Endothelial cell of umbilical vein (primary cell): ENCODE results near the gene C8A.

ENCODE experiments used
- EZH2 ChIP-seq: IDR thresholded peaks from 2 replicates; pipeline ENCODE4 v1.6.1; 2012; ENCODE audit warnings: borderline replicate concordance, low read depth, mild to moderate bottlenecking, moderate library complexity, low read length, inconsistent platforms; ENCODE audit not compliant: severe bottlenecking
- POLR2A ChIP-seq: IDR thresholded peaks from 2 replicates; pipeline ENCODE4 v1.6.1; 2012; ENCODE audit warnings: low read depth, mild to moderate bottlenecking, control low read depth, low read length
- TF ChIP-seq, protein P1 (sequence below), 2 donors: IDR thresholded peaks; 1 replicate in 1 of 2; 2 replicates in 1 of 2; pipeline ENCODE4 v1.5.1; 2011; ENCODE audit warnings: low read length in 2 of 2, mild to moderate bottlenecking in 2 of 2, moderate library complexity in 2 of 2, control low read depth in 1 of 2, inconsistent platforms in 1 of 2, low read depth in 1 of 2; ENCODE audit not compliant: insufficient read depth in 1 of 2; ENCODE audit errors: extremely low read depth in 1 of 2

DNA sequence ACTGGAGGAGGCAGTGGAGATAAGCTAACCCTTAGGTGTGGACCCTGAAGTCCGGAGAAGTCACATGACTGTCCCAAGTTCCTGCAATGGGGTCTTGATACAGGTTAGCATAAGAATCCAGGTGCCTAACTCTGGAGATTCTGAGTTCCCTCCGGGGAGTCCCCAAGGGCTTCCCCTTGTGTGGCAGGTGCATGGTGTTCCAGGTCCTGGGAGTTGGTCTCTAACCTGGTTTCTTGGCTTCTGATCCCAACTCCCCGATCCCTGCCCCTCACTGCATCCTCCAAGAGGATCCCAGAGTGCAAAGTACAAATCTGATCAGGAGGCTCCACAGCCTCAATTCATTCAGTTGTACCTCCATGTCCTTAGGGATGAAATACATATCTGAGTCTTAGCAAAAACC is 9.3 kb upstream of the C8A start:
- TF ChIP-seq, protein P1, sequence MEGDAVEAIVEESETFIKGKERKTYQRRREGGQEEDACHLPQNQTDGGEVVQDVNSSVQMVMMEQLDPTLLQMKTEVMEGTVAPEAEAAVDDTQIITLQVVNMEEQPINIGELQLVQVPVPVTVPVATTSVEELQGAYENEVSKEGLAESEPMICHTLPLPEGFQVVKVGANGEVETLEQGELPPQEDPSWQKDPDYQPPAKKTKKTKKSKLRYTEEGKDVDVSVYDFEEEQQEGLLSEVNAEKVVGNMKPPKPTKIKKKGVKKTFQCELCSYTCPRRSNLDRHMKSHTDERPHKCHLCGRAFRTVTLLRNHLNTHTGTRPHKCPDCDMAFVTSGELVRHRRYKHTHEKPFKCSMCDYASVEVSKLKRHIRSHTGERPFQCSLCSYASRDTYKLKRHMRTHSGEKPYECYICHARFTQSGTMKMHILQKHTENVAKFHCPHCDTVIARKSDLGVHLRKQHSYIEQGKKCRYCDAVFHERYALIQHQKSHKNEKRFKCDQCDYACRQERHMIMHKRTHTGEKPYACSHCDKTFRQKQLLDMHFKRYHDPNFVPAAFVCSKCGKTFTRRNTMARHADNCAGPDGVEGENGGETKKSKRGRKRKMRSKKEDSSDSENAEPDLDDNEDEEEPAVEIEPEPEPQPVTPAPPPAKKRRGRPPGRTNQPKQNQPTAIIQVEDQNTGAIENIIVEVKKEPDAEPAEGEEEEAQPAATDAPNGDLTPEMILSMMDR (IDR thresholded peaks at IDR 0.05; ENCODE audit: extremely low read depth in 1 of 2, insufficient read depth in 1 of 2, low read depth in 1 of 2, low read length in 2 of 2) = no peak
- TF ChIP-seq POLR2A (no peak), EZH2 (no peak)
